Germinal center (tissue), 1 donor: ENCODE data around the gene TMA7B.
"Not testable (repeated sequence)": the region's sequence is repeated elsewhere in the genome, so short reads cannot be mapped to it uniquely, and the experiment has no call there.

Experiments used
- DNase-seq: peaks from one replicate; pipeline ENCODE4 v3.0.0; 2012; ENCODE audit warnings: mixed read lengths, low spot score

Gene TMA7B

GRCh38 chr22:39983346-39983745 lies 23.1 kb downstream of the TMA7B start:
- DNase-seq = no peak

DNA sequence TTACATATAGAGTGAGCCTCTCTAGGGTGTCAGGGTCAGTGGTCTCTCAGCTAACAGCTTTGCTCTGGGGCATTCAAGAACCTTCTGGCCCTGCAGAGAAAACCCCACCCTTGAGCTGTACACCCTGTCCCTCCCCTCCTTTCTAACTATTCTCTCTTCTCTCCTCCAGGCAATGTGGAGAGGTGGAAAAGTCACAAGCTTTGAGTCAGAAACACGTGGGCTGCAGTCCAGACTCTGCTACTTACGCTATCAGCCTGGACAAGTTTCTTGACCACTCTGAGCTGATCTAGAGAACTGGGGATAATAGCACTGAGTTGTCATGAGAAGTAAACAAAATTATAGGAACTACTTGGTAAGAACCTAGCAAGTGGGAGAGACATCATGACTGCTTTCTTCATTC lies 23.8 kb downstream of the TMA7B start:
- no peak for DNase-seq

DNA sequence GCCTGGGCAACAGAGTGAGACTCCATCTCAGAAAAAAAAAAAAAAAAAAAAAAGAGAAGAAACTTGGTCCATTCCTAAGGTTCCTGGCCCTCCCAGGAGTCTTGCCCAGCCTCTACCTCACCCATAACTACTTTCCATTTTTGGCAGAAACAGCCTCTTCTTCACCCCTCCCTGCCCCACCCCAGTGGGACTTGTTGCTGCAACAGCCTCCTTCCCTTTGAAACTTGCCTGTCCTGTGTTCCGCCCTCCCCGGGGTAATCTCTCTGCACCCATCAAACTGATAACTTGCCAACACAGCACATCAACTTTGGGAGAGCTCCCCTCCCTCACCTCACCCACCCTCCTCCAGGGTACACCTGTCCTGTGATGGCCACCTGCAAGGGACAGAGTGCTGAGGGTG lies 24.5 kb downstream of the TMA7B start:
- DNase-seq = no peak

DNA sequence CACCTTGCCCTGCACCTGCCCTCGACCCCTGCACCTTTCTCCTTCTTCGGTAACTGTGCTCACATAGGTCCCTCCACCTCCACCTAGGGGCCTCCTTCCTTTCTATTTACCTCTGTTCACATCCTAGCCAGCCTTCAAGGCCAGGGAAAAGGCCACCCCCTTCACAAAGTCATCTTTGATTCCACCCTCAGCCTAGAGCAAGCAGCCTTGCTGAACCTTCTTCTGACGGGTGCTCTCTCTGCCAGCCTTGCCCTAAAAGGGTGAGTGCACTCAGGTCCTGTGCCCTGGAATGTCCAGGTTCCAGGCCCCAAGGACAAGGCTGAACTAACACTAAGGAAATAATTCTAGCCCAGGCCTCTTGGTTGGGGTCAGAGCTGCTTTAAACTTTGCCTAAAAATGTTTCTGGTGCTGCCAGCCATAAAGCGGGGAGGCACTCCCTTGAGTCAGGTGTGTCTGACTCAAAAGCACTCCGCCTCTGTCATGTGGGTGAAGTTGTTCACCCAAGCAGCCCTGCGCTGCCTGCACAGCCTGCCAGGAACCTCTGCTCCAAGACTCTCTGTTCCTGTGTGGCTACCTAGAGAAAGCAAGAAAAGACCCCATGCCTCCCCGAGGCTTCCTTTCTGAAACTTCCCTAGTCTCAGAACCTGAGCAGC lies 25.3 kb downstream of the TMA7B start:
- DNase-seq = no peak

DNA sequence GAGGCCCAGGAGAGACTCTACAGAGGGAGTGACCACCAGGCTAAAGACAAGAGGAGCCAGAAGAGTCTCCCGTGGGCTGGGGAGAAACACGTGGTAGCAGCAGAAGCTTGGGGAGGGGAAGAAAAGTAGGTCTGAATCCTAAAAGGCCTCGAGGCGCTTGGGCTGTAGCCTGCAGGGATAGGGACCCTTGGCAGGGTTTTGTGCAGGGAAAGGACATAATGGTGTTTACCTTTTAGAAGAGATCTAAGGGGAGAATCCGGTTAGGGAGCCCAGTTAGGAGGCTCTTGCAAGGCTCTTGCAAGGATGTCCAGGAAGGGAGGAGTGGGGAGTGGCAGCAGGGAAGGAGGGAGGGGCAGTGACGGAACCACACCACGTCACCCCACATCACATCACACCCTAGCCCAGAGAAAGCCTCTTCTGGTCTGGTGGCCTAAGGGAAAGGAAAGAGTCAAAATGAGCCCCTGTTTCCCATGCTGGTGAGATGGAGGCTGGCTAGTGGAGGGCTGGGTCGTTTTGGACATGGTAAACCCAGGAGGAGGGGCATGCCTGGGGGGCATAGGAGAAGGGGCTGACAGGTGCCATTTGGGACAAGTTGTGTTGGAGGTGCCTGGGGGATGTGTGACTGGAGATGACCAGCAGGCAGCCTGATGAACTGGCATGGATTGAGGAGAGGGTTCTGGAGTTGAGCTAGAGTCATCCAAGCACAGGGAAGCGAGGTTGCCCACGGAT lies 28.4 kb downstream of the TMA7B start:
- DNase-seq = no peak

- DNase-seq = no peak
These were observed 29.4 kb downstream of the TMA7B start for GRCh38 chr22:39989633-39990032.

- DNase-seq = no peak
These were observed 30.5 kb downstream of the TMA7B start for GRCh38 chr22:39990686-39991085.

DNA sequence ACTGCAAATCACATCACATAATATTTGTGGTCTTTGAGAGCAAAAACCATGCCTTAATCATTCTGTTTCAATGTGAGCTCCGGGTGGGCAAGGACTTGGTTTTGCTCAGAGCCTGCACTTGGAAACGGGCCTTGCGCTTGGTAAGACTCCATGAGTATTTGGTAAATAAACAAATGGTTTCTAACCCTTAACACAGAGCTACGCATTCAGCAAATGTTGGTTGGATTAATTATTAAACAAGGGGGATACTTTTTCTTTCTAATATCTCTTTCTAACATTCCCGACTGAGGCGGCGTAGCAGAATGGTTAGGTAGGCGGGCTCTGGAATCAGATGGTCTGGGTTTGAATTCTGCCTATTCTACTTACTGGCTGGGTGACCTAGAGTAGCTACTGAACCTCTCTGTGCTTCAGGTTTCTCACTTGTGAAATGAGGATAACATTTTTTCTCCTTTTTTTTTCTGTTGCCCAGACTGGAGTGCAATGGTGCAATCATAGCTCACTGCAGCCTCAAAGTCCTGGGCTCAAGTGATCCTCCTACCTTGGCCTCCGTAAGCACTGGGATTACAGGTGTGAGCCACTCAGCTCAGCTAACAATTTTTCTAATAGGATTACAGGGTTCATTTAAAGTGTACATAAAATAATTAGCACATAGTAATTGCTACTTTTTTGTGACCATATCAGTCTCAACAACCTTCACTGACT lies 31.1 kb downstream of the TMA7B start:
- no peak for DNase-seq

DNA sequence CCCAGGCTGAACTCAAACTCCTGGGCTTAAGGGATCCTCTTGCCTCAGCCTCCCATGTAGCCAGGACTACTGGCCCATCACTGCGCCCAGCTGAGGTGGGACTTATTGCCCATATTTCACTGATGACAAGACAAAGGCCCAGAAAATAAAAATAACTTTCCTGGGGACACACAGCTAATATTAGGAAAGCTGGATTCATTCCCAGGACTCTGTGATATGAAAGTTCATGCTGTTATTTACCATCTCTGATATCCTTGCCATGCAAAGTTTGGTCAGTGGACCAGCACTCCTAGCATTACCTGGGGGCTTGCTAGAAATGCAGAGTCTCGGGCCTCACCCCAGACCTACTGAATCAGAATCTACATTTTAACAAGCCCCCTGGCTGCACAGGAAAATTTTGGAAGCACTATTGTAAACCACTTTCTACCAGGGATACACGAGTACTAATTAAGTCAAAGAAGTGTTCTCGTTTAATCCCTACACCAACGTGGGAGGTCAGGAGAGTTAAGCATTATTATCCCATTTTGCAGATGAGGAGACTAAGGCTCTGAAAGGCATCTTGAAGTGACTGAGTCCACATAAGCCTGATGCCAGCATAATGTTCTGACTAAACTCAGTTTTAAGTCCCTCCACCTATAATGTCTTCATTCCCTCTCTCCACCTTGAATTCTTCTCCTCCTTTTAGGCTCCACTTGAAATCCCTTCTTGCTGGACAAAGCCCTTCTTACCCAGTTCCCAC lies 32.1 kb downstream of the TMA7B start:
- DNase-seq = no peak

DNA sequence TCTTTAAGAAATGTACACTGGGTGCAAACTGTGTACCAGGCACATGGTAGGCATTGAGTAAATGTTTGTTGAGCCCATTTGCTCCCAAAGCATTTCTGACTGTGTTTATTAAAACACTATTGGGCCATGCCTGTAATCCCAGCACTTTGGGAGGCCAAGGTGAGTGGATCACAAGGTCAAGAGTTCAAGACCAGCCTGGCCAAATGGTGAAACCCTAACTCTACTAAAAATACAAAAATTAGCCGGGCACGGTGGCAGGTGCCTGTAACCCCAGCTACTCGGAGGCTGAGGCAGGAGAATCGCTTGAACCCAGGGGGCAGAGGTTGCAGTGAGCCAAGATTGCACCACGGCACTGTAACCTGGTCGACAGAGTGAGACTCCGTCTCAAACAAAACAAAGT lies 32.7 kb downstream of the TMA7B start:
- DNase-seq = not testable (repeated sequence)

DNA sequence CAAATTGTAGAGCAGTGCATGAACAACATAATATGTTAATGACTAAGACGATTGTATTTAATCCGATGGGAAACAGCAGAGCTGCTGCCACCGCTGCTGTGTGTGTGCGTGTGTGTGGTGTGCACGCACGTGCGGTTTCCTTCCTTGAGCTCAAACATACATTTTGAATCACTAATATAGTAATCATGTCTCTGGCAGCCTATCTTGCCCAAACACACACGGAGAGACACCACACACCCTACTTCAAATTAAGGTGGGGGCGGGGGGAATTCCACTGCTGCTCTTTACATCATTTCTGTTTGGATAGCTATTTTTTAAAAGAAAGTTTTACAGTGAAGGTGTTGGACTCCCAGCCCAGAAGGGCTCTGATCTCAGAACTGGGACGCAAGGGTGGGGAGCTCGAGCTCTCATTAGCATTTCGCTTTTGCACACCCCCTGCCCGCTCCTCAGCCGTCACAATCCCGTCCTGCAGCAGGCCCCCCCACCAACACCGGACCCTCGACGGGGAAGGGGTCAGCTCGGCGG lies 33.9 kb downstream of the TMA7B start:
- no peak for DNase-seq

DNA sequence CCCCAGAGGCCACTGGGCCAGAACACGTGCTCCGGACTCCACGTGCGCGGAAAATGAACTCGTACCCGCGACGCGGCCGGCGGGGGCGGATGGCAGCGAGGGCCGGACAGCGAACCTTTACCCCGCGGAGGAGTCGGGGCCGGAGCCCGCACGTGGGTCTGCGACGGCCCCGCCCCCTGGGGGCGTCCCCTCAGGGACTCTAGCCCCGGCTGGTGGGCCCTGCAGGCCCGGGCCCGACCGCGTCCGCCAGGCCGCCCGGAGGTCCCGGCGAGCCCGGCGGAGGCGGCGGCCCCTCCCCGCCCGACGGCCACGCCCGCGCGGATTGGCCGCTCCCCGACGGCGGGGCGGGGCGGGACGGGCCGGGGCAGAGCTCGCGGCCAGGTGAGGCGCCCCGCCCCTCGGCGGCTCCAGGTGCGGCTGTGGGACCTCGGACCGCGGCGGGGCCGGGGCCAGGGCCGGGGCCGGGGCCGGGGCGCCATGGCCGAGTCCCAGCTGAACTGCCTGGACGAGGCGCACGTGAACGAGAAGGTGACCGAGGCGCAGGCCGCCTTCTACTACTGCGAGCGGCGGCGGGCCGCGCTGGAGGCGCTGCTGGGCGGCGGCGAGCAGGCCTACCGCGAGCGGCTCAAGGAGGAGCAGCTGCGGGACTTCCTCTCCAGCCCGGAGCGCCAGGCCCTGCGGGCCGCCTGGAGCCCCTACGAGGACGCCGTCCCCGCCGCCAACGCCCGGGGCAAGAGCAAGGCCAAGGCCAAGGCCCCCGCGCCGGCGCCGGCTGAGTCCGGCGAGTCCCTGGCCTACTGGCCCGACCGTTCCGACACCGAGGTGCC lies 34.6 kb downstream of the TMA7B start, which contains the start of gene FAM83F:
FAM83F (plus strand) TSS at position 389 of the 827 bp plus-strand sequence; CDS start at position 478, 89 bp downstream.
- peak; percentile 78 for DNase-seq

DNA sequence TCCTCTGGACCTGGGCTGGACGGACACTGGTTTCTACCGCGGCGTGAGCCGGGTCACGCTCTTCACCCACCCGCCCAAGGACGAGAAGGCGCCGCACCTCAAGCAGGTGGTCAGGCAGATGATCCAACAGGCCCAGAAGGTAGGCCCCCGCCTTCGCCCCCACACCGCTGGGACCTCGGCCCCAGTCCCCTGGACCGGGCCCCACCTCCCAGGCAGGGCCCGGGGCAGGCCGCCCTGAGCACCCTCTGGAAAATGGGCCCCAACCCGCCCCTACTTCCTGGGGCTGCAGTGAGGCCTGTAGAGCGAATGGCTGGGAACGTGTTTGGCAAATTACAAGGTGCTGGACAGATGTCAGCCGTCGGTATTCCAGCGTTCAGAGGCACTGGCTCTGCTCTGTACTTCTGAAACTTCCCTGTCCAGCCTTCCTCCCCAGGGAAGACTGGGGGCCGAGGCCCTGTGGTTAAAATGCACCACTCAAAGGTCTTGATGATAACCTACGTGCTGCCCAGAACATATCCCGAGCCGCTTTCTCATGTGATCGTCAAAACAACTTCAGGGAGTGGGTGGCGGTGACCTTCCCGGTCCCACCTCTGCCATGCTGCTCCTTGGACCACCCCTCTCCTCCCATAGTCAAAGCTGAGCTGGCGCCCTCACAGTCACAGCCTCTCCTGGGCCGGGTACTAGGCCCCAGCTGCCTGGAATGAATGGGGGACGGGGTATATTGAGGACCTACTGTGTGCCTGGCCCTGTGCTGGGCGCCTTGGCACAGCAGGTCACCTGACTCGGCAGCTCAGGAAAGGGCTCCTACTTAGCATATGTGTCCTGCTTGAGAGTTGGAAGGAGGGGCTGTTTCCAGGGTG lies 35.4 kb downstream of the TMA7B start:
- DNase-seq = no peak

DNA sequence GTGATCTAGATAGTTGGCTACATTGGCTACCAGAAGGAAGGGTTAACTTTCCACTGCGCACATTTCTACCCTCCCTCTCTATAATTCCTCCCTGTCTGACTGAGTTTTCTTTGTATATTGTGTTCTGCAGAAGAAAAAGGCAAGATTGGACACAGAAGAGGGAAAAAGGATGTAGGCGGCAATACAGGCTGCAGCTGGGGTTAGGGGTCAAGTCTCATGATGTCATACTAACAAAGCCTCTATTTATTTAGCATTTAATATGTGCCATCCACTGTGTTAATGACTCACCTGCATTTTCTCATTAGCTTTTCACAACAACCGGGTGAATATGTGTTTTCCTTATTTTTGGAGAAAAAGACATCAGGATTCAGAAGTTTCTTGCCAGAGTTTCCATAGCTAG lies 36.5 kb downstream of the TMA7B start:
- DNase-seq = no peak

- no peak for DNase-seq
These were observed 37.2 kb downstream of the TMA7B start for GRCh38 chr22:39997421-39997820.

DNA sequence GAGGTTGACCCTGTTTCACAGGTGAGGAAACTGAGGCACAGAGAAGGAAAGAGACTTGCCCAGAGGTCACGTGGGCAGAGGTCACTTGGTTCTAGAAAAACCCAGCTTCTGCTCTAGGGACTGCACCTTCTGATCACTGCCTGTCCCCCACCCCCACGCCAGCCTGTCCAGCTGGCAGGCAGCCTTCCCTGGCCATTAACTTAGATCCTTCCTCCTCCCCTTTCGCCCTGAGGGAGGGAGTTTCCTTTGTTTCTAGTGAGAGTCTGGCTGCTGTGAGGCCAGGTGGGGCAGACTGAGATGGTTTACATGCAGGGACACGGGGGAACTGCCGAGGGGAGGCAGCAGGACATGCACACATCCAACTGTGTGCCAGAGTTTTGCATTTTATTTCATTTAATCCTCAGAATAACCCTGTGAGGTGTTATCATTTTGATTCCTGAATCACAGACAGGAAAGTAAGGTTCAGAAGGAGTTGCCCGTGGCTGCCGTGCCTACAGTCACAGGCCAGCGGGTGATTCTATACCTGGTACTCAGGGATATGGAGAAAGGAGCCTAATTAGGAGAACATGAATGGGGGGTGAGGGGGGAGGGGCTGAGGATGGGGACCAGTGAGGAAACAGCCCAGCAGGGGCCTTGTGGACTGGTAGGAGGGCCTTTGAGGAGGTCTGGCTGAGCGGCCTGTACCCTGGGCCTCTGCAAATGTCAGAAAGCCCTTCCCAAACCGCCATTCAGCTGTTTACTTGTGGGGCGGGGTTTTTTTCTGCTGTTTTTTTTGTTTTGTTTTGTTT lies 37.9 kb downstream of the TMA7B start:
- no peak for DNase-seq

DNA sequence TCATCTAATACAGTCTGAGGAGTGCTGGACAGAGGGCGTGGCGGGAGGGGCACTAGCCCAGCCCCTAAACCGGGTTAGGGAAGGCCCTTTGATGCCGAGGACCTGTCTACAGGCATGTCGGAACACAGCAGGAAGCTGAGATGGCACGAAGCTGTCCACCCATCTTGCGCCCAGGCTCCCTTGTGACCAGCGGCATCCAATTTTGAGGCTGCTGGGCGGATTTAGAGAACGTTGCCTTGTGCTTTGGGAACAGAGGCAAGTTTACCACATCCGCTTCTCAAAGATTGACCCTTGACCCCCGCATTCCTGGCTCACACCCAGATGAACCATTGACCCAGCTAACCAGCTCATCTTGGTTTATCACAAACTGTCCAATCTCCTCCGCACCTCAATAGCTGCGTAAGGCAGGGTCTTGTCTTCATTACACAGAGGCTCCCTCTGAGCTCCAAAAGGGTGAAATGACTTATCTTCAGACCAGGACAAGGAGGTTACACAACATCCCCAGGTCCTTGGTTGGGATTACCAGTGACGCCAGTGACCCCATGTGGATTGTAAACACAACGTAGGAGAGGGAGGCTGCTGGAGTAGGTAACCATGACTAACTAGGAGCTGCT lies 39.1 kb downstream of the TMA7B start:
- no peak for DNase-seq

- no peak for DNase-seq
These were observed 40.0 kb downstream of the TMA7B start for GRCh38 chr22:40000171-40000570.

GRCh38 chr22:40001106-40001505 lies 40.9 kb downstream of the TMA7B start:
- no peak for DNase-seq
